HCT116 (cell line): Measurements from ENCODE around the gene PEF1. TPM values are rescaled to one million over a fixed set of nuclear protein-coding genes. Genes with fewer than 3 reads are reported as not detected.

Experiments
- ATAC-seq: fragments of 200-7000 bp; cut with Tn5 transposase; 2 replicates; pipeline ENCODE4 v1.9.1; 2020; ENCODE audit warnings: mild to moderate bottlenecking, moderate library complexity
- BruUV-seq: library from RNA; stranded (reverse); fragments of 400-500 nt; replicated peaks from 2 replicates; lab custom pipeline; 2021; lab: Mats Ljungman, UMichigan
- CTCF ChIA-PET: fragments of 300-600 bp; sonication (Branson Sonifier 250); formaldehyde crosslinking; loops from one replicate; lab custom pipeline; 2021; ENCODE audit warnings: antibody characterized with exemption; lab: Charles Lee
- POLR2A ChIA-PET: fragments of 300-600, 350-600 bp; sonication (Branson Sonifier 250); formaldehyde crosslinking; loops from one replicate; lab custom pipeline; 2021; ENCODE audit warnings: antibody characterized with exemption; lab: Charles Lee
- RAD21 ChIA-PET, 2 experiments: fragments of 300-600 bp; sonication (Branson Sonifier 250); formaldehyde crosslinking; loops; one replicate each; lab custom pipeline; 2023; ENCODE audit warnings: low total read pairs in 2 of 2; ENCODE audit not compliant: uncharacterized antibody in 2 of 2, unreplicated experiment in 2 of 2, low non-redundant PET in 1 of 2; lab: Charles Lee
- DNase-seq: peaks from one replicate; pipeline ENCODE4 v3.0.0-alpha.2; 2010; ENCODE audit warnings: low read depth, low spot score
- H2AFZ ChIP-seq: fragments of 200-600 bp; shearing (Covaris generic), sonication (generic); 2 replicates; pipeline ENCODE4 v1.6.1; 2017; ENCODE audit warnings: low read depth, mixed run types, mixed read lengths, antibody characterized with exemption, low read length; ENCODE audit not compliant: poor library complexity, severe bottlenecking
- H3K27ac ChIP-seq: 2 replicates; pipeline ENCODE4 v1.5.1; 2012; ENCODE audit warnings: low read depth, low read length
- H3K27me3 ChIP-seq: fragments of 200-600 bp; sonication (generic); 2 replicates; pipeline ENCODE4 v1.6.1; 2016; ENCODE audit warnings: mixed run types, low read length, mixed read lengths; ENCODE audit not compliant: insufficient read depth
- H3K36me3 ChIP-seq, 2 experiments: fragments of 200-500 bp in 1 of 2; fragments of 200-600 bp in 1 of 2; sonication (Bioruptor generic) in 1 of 2; sonication (generic) in 1 of 2; 2 replicates each; pipeline versions ENCODE4 v1.5.1 to v1.6.1; 2014 to 2016; ENCODE audit warnings: low read length in 2 of 2, inconsistent platforms in 1 of 2, mixed read lengths in 1 of 2, mixed run types in 1 of 2; ENCODE audit not compliant: insufficient read depth in 2 of 2, control insufficient read depth in 1 of 2
- H3K4me1 ChIP-seq, 2 experiments: fragments of 200-600 bp in 1 of 2; sonication (generic) in 1 of 2; 2 replicates each; pipeline versions ENCODE4 v1.5.1 to v1.6.1; 2012 to 2017; ENCODE audit warnings: low read length in 2 of 2, inconsistent platforms in 1 of 2, mild to moderate bottlenecking in 1 of 2, mixed read lengths in 1 of 2, mixed run types in 1 of 2, moderate library complexity in 1 of 2; ENCODE audit not compliant: insufficient read depth in 2 of 2, control insufficient read depth in 1 of 2
- H3K4me2 ChIP-seq: fragments of 200-600 bp; sonication (generic); 2 replicates; pipeline ENCODE4 v1.6.1; 2017; ENCODE audit warnings: mixed run types, low read length, mixed read lengths
- H3K4me3 ChIP-seq, 2 experiments: fragments of 200-600 bp in 1 of 2; sonication (generic) in 1 of 2; replicated peaks in 1 of 2; 2 replicates each; pipeline ENCODE4 v1.5.1; 2011 to 2016; ENCODE audit warnings: low read length in 2 of 2, control low read depth in 1 of 2, low read depth in 1 of 2, mild to moderate bottlenecking in 1 of 2, mixed read lengths in 1 of 2, mixed run types in 1 of 2
- H3K79me2 ChIP-seq: fragments of 200-600 bp; sonication (generic); 2 replicates; pipeline ENCODE4 v1.6.1; 2017; ENCODE audit warnings: mild to moderate bottlenecking, mixed run types, low read length, moderate library complexity, mixed read lengths; ENCODE audit not compliant: insufficient read depth
- H3K9ac ChIP-seq: fragments of 200-600 bp; sonication (generic); 2 replicates; pipeline ENCODE4 v1.6.1; 2016; ENCODE audit warnings: low read length, mixed read lengths
- H3K9me2 ChIP-seq: fragments of 200-600 bp; sonication (generic), shearing (Covaris generic); 2 replicates; pipeline ENCODE4 v1.6.1; 2017; ENCODE audit warnings: mixed run types, mild to moderate bottlenecking, moderate library complexity; ENCODE audit not compliant: insufficient read depth
- H3K9me3 ChIP-seq, 2 experiments: fragments of 200-500 bp in 1 of 2; fragments of 200-600 bp in 1 of 2; sonication (Bioruptor generic) in 1 of 2; sonication (generic) in 1 of 2; 2 replicates each; pipeline ENCODE4 v1.6.1; 2014 to 2017; ENCODE audit warnings: low read length in 2 of 2, mixed read lengths in 2 of 2, inconsistent platforms in 1 of 2, low read depth in 1 of 2, mild to moderate bottlenecking in 1 of 2, mixed run types in 1 of 2, moderate library complexity in 1 of 2; ENCODE audit not compliant: control insufficient read depth in 1 of 2, insufficient read depth in 1 of 2
- H4K20me1 ChIP-seq: fragments of 200-600 bp; sonication (generic), shearing (Covaris generic); 2 replicates; pipeline ENCODE4 v1.6.1; 2017; ENCODE audit warnings: mixed run types, mild to moderate bottlenecking, moderate library complexity; ENCODE audit not compliant: insufficient read depth
- CEBPB ChIP-seq: IDR thresholded peaks from 2 replicates; pipeline ENCODE4 v1.6.1; 2012; ENCODE audit warnings: low read depth
- EGR1 ChIP-seq: IDR thresholded peaks from 2 replicates; pipeline ENCODE4 v1.6.1; 2012; ENCODE audit warnings: low read depth
- ELF1 ChIP-seq: IDR thresholded peaks from 2 replicates; pipeline ENCODE4 v1.6.1; 2012; ENCODE audit warnings: low read depth, borderline replicate concordance
- EZH2 ChIP-seq: fragments of 200-600 bp; sonication (generic); IDR thresholded peaks from 2 replicates; pipeline ENCODE4 v1.6.1; 2017; ENCODE audit warnings: antibody characterized with exemption, mixed run types
- EZH2phosphoT487 ChIP-seq: fragments of 200-600 bp; IDR thresholded peaks from 2 replicates; pipeline ENCODE4 v1.6.1; 2018; ENCODE audit warnings: antibody characterized with exemption, borderline replicate concordance
- FOSL1 ChIP-seq: IDR thresholded peaks from 2 replicates; pipeline ENCODE4 v1.6.1; 2012; ENCODE audit warnings: low read depth
- JUND ChIP-seq: IDR thresholded peaks from 2 replicates; pipeline ENCODE4 v1.6.1; 2012
- POLR2A ChIP-seq: IDR thresholded peaks from 2 replicates; pipeline ENCODE4 v1.7.0; 2011; ENCODE audit warnings: borderline replicate concordance; ENCODE audit not compliant: insufficient read depth, insufficient read length; ENCODE audit errors: extremely low read depth
- POLR2AphosphoS5 ChIP-seq: IDR thresholded peaks from 2 replicates; pipeline ENCODE4 v1.6.1; 2011; ENCODE audit warnings: mild to moderate bottlenecking, low read depth, low read length, moderate library complexity
- RAD21 ChIP-seq: IDR thresholded peaks from 2 replicates; pipeline ENCODE4 v1.6.1; 2012; ENCODE audit warnings: low read depth, mild to moderate bottlenecking
- SIN3A ChIP-seq: IDR thresholded peaks from 2 replicates; pipeline ENCODE4 v1.6.1; 2012; ENCODE audit warnings: low read depth
- SP1 ChIP-seq: IDR thresholded peaks from 2 replicates; pipeline ENCODE4 v1.6.1; 2012; ENCODE audit warnings: low read depth
- TCF7L2 ChIP-seq: IDR thresholded peaks from 2 replicates; pipeline ENCODE4 v1.7.0; 2011; ENCODE audit warnings: borderline replicate concordance, inconsistent platforms; ENCODE audit not compliant: insufficient read depth, insufficient read length; ENCODE audit errors: extremely low read depth
- ZNF274 ChIP-seq: fragments of 200-500 bp; sonication (Bioruptor generic); IDR thresholded peaks from 2 replicates; pipeline ENCODE4 v1.6.1; 2014; ENCODE audit warnings: mild to moderate bottlenecking, low read depth, low read length, inconsistent platforms
- intact Hi-C: fragments of 100-400 bp; cut with micrococcal nuclease; formaldehyde crosslinking; loops from 2 replicates; pipeline ENCODE4 v1.10.0; 2022
- total RNA-seq: library from RNA; stranded (reverse); gene quantifications from one replicate; pipeline ENCODE4 v1.2.1, GENCODE V29; 2021; ENCODE audit not compliant: unreplicated experiment
- TF ChIP-seq, protein P1 (sequence below): IDR thresholded peaks from 2 replicates; pipeline ENCODE4 v1.6.1; 2012; ENCODE audit warnings: low read depth
- TF ChIP-seq, protein P2 (sequence below): IDR thresholded peaks from 2 replicates; pipeline ENCODE4 v1.6.1; 2012

PEF1 gene
- total RNA-seq, 1 experiment from 2014 or later = 37.6 TPM

DNA sequence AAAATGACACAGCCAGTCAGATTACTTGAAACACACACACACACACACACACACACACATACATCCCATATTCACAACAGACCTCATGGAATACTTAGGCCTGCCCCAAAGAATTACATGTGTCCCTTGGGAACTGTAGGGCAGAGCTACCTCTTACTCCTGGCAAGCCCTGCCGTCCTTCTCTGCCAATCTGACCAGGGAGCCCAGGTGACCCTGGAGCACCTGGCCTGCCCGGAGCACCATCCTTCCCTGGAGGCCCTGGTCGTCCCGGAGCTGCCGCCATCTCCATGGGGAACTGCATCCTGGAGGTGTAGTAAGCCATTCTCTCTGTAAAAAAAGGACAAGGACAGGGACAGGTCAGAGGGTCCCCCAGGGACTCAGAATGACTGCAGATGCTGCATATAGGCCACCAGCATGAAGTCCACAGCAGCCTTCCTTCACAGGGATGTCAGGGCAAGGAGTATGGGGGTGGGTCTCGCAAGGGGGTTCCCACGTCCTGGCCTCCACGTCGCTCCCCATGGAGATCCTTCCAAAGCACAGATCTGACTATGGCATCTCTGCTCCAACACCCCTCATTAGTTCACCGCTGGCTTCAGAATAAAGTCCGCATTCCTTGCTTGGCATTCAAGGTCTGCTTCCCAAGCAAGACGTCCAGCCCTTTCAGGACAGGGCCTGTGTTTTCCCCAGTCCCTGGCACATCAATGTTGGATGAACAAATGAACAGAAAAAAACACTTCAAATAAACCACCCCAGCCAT lies 9.2 kb upstream of the PEF1 start (continued):
- TF ChIP-seq CEBPB = no peak
- TF ChIP-seq EGR1 = no peak
- TF ChIP-seq, protein P1, sequence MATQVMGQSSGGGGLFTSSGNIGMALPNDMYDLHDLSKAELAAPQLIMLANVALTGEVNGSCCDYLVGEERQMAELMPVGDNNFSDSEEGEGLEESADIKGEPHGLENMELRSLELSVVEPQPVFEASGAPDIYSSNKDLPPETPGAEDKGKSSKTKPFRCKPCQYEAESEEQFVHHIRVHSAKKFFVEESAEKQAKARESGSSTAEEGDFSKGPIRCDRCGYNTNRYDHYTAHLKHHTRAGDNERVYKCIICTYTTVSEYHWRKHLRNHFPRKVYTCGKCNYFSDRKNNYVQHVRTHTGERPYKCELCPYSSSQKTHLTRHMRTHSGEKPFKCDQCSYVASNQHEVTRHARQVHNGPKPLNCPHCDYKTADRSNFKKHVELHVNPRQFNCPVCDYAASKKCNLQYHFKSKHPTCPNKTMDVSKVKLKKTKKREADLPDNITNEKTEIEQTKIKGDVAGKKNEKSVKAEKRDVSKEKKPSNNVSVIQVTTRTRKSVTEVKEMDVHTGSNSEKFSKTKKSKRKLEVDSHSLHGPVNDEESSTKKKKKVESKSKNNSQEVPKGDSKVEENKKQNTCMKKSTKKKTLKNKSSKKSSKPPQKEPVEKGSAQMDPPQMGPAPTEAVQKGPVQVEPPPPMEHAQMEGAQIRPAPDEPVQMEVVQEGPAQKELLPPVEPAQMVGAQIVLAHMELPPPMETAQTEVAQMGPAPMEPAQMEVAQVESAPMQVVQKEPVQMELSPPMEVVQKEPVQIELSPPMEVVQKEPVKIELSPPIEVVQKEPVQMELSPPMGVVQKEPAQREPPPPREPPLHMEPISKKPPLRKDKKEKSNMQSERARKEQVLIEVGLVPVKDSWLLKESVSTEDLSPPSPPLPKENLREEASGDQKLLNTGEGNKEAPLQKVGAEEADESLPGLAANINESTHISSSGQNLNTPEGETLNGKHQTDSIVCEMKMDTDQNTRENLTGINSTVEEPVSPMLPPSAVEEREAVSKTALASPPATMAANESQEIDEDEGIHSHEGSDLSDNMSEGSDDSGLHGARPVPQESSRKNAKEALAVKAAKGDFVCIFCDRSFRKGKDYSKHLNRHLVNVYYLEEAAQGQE = no peak
- TF ChIP-seq POLR2AphosphoS5 = no peak
- TF ChIP-seq JUND = no peak
- TF ChIP-seq SIN3A = no peak
- no peak for TF ChIP-seq SP1
- no peak for TF ChIP-seq RAD21
- TF ChIP-seq, all 23 proteins: peak for 0

DNA sequence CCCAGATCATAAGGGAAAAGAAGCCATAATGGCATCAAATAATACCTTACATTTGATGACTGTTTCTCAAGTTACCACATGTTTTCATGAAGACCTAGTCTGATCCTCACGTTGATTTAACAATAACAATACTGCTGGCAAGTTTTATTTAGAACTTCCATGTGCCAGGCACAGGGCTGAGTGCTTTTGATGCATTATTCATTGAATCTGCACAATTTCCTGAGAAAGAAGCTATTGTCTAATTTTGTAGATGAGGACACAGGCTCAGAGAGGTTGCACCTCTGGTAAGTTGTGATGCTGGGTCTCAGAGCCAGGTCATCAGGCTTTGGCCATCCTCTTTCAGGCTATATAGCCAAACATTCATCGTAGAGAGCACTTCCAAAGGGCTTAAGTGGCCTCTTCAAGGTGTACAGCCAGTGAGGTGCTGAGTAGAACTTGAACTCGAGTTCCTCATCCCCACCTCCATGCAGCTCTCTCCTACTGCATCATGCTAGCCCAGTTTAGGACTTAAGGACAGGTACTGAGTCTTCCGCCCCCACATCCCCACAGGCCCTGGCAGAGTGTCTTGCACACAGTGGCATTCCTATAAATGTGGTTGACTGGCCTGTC lies 8.3 kb upstream of the PEF1 start:
- ATAC-seq (no peak), DNase-seq (no peak)
- intact Hi-C loops = no loop called here
- Histone ChIP-seq H2AFZ (no peak overlapping the region), H3K79me2 (no peaks in the 10 kb centered on the region), H3K4me3 (no peak overlapping the region), H3K4me1 (no peaks in the 10 kb centered on the region), H3K9me2 (no peaks in the 10 kb centered on the region), H3K27ac (no peak overlapping the region), H3K36me3 (no peaks in the 10 kb centered on the region), H3K9ac (no peak overlapping the region), H4K20me1 (no peaks in the 10 kb centered on the region), H3K27me3 (no peaks in the 10 kb centered on the region), H3K9me3 (no peaks in the 10 kb centered on the region), H3K4me2 (no peak overlapping the region)
- ChIA-PET RAD21 (no interaction called here), POLR2A (no interaction called here), CTCF (no interaction called here)
- no TSS peak for BruUV-seq
- TF ChIP-seq ZNF274 (no peak), CEBPB (no peak), SP1 (no peak), POLR2A (no peak), EZH2phosphoT487 (no peak), ELF1 (no peak), EZH2 (no peak), TCF7L2 (no peak), FOSL1 (no peak), RAD21 (no peak)
- TF ChIP-seq, protein P2, sequence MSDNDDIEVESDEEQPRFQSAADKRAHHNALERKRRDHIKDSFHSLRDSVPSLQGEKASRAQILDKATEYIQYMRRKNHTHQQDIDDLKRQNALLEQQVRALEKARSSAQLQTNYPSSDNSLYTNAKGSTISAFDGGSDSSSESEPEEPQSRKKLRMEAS = no peak
- TF ChIP-seq, protein P1 = no peak
